ENCODE measurements around the gene DGLUCY. TPM values are rescaled to one million over a fixed set of nuclear protein-coding genes. Genes with fewer than 3 reads are reported as not detected.
A peak's percentile ranks its signal among the peaks of the same experiment; 100 is the strongest.

The DGLUCY gene, protein sequence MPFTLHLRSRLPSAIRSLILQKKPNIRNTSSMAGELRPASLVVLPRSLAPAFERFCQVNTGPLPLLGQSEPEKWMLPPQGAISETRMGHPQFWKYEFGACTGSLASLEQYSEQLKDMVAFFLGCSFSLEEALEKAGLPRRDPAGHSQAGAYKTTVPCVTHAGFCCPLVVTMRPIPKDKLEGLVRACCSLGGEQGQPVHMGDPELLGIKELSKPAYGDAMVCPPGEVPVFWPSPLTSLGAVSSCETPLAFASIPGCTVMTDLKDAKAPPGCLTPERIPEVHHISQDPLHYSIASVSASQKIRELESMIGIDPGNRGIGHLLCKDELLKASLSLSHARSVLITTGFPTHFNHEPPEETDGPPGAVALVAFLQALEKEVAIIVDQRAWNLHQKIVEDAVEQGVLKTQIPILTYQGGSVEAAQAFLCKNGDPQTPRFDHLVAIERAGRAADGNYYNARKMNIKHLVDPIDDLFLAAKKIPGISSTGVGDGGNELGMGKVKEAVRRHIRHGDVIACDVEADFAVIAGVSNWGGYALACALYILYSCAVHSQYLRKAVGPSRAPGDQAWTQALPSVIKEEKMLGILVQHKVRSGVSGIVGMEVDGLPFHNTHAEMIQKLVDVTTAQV
- 78.4 TPM for polyA plus RNA-seq
- long read RNA-seq, donor 1, partial matches to known transcripts: 0 of 1 reads
- long read RNA-seq, donor 1, other reads (novel, unspliced or antisense): 0 of 1 reads
- long read RNA-seq, donor 2: 0 reads
- long read RNA-seq, donor 3: 0 reads
- long read RNA-seq, donor 4: 0 reads
- long read RNA-seq, donor 5, partial matches to known transcripts: 5 of 6 reads
- long read RNA-seq, donor 5, other reads (novel, unspliced or antisense): 0 of 6 reads
- long read RNA-seq, donor 6, partial matches to known transcripts: 15 of 18 reads
- long read RNA-seq, donor 6, other reads (novel, unspliced or antisense): 0 of 18 reads
- long read RNA-seq, donor 7, partial matches to known transcripts: 0 of 2 reads
- long read RNA-seq, donor 7, other reads (novel, unspliced or antisense): 0 of 2 reads
- long read RNA-seq, donor 8, partial matches to known transcripts: 0 of 4 reads
- long read RNA-seq, donor 8, other reads (novel, unspliced or antisense): 0 of 4 reads
- long read RNA-seq, donor 9, partial matches to known transcripts: 0 of 4 reads
- long read RNA-seq, donor 9, other reads (novel, unspliced or antisense): 0 of 4 reads
- long read RNA-seq, donor 10, partial matches to known transcripts: 0 of 1 reads
- long read RNA-seq, donor 10, other reads (novel, unspliced or antisense): 0 of 1 reads
- long read RNA-seq, donor 11, partial matches to known transcripts: 0 of 1 reads
- long read RNA-seq, donor 11, other reads (novel, unspliced or antisense): 0 of 1 reads

DNA sequence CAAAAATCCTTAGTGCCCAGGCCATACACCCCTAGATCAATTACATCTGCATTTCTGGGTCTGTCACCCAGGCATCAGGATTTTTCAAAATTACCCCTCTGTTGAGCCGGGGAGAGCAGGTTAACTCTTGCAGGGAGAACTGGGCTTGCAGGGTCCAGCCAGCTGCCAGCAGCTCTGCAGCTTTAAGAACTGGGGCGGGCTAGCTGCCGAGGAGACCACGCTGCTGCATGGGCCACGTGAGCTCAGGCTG lies at the start of gene DGLUCY:
Gene DGLUCY, plus strand, starts transcription at position 245 of the 250 bp plus-strand sequence. CDS start 46,222 bp downstream, outside the sequence.
- no peaks in the 10 kb centered on the region for H3K27me3 ChIP-seq (ENCODE audit: control insufficient read depth, insufficient read depth, low read length)
- peak within 1 kb of the TSS; percentile 99 for H3K27ac ChIP-seq (ENCODE audit: low read length)
- peaks cover 3% of the 10 kb centered on the region for H3K36me3 ChIP-seq (ENCODE audit: control insufficient read depth, insufficient read depth, low read length)
- H3K4me3 ChIP-seq (ENCODE audit: low read length): peak within 1 kb of the TSS; percentile 69
- peaks cover 34% of the 10 kb centered on the region for H3K4me1 ChIP-seq (ENCODE audit: control insufficient read depth, insufficient read depth, low read length)
- DNase-seq: no peak
- WGBS (ENCODE audit: insufficient coverage, low lambda C conversion rate): no CpG with 5 or more reads among the region's 5 CpGs
- peaks cover 3% of the 10 kb centered on the region for H3K9me3 ChIP-seq (ENCODE audit: control insufficient read depth, low read depth, low read length)

GRCh38 chr14:91065266-91065665 lies 48.6 kb upstream of the DGLUCY start:
- DNase-seq: no peak
- no peaks in the 10 kb centered on the region for H3K27me3 ChIP-seq (ENCODE audit: control insufficient read depth, insufficient read depth, low read length)
- no peaks in the 10 kb centered on the region for H3K9me3 ChIP-seq (ENCODE audit: control insufficient read depth, low read depth, low read length)
- no peaks in the 10 kb centered on the region for H3K36me3 ChIP-seq (ENCODE audit: control insufficient read depth, insufficient read depth, low read length)
- H3K27ac ChIP-seq (ENCODE audit: low read length): no peak overlapping the region
- WGBS (ENCODE audit: insufficient coverage, low lambda C conversion rate): 92% methylated on average over 2 of the region's 3 CpGs
- H3K4me3 ChIP-seq (ENCODE audit: low read length): no peak overlapping the region
- peaks cover 16% of the 10 kb centered on the region for H3K4me1 ChIP-seq (ENCODE audit: control insufficient read depth, insufficient read depth, low read length)

DNA sequence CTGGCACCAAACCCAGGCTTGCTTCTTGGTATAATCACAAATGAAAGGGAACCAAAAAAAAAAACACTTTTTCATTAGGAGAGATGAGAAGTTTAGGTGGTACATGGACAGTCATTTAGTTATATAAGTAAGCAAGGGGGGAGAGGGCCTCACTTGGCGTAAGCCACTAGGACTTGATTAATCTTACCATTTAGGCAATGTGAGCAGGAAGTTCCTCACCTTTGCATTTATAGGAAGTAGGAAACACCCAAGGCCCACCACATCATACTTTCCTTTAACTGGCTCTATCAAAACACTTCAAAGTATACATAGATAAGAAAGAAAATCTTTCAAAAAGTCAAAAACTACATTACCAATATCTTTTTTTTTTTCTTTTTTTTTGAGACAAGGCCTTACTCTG lies 46.7 kb upstream of the DGLUCY start:
- Histone ChIP-seq H3K36me3 (ENCODE audit: control insufficient read depth, insufficient read depth, low read length) (no peaks in the 10 kb centered on the region), H3K4me1 (ENCODE audit: control insufficient read depth, insufficient read depth, low read length) (peaks cover 10% of the 10 kb centered on the region), H3K27ac (ENCODE audit: low read length) (no peak overlapping the region), H3K9me3 (ENCODE audit: control insufficient read depth, low read depth, low read length) (peaks cover 7% of the 10 kb centered on the region), H3K4me3 (ENCODE audit: low read length) (no peak overlapping the region), H3K27me3 (ENCODE audit: control insufficient read depth, insufficient read depth, low read length) (no peaks in the 10 kb centered on the region)
- whole genome bisulfite sequencing (ENCODE audit: insufficient coverage, low lambda C conversion rate): no CpG with 5 or more reads among the region's 1 CpG
- DNase-seq: no peak

GRCh38 chr14:91068642-91069041 lies 45.2 kb upstream of the DGLUCY start:
- H3K36me3 ChIP-seq (ENCODE audit: control insufficient read depth, insufficient read depth, low read length): no peaks in the 10 kb centered on the region
- H3K9me3 ChIP-seq (ENCODE audit: control insufficient read depth, low read depth, low read length): peaks cover 7% of the 10 kb centered on the region
- H3K27me3 ChIP-seq (ENCODE audit: control insufficient read depth, insufficient read depth, low read length): no peaks in the 10 kb centered on the region
- no peak overlapping the region for H3K4me3 ChIP-seq (ENCODE audit: low read length)
- H3K27ac ChIP-seq (ENCODE audit: low read length): no peak overlapping the region
- peaks cover 5% of the 10 kb centered on the region for H3K4me1 ChIP-seq (ENCODE audit: control insufficient read depth, insufficient read depth, low read length)
- DNase-seq: no peak
- WGBS (ENCODE audit: insufficient coverage, low lambda C conversion rate): 100% methylated on average over 1 of the region's 2 CpGs

DNA sequence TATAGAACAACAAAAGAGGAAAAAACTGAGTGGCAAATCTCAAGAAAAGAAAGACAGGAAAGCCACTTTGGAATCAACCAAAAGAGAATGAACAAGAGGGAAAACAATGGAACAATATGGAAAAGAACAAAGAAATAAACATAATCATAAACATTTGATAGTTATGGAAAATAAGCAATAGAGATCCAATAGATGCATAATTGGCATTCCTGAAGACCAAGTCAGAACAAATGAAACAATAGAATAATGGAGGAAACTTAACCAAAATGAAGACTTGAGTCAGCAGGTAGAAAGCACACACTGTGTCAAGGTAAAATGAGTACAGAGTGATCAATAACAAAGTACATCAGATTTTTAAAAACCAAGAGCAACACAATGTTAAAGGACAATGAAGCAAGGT lies 43.3 kb upstream of the DGLUCY start:
- no peak overlapping the region for H3K27ac ChIP-seq (ENCODE audit: low read length)
- peaks cover 7% of the 10 kb centered on the region for H3K9me3 ChIP-seq (ENCODE audit: control insufficient read depth, low read depth, low read length)
- no peaks in the 10 kb centered on the region for H3K4me1 ChIP-seq (ENCODE audit: control insufficient read depth, insufficient read depth, low read length)
- no peak for DNase-seq
- H3K36me3 ChIP-seq (ENCODE audit: control insufficient read depth, insufficient read depth, low read length): no peaks in the 10 kb centered on the region
- no peaks in the 10 kb centered on the region for H3K27me3 ChIP-seq (ENCODE audit: control insufficient read depth, insufficient read depth, low read length)
- no peak overlapping the region for H3K4me3 ChIP-seq (ENCODE audit: low read length)

GRCh38 chr14:91075553-91075952 lies 38.3 kb upstream of the DGLUCY start:
- H3K4me3 ChIP-seq (ENCODE audit: low read length): no peak overlapping the region
- H3K9me3 ChIP-seq (ENCODE audit: control insufficient read depth, low read depth, low read length): peaks cover 6% of the 10 kb centered on the region
- 100% methylated on average over 1 of the region's 5 CpGs for WGBS (ENCODE audit: insufficient coverage, low lambda C conversion rate)
- no peaks in the 10 kb centered on the region for H3K27me3 ChIP-seq (ENCODE audit: control insufficient read depth, insufficient read depth, low read length)
- H3K4me1 ChIP-seq (ENCODE audit: control insufficient read depth, insufficient read depth, low read length): no peaks in the 10 kb centered on the region
- no peak for DNase-seq
- H3K27ac ChIP-seq (ENCODE audit: low read length): no peak overlapping the region
- H3K36me3 ChIP-seq (ENCODE audit: control insufficient read depth, insufficient read depth, low read length): no peaks in the 10 kb centered on the region

GRCh38 chr14:91078095-91078737 lies 35.7 kb upstream of the DGLUCY start:
- H3K36me3 ChIP-seq (ENCODE audit: control insufficient read depth, insufficient read depth, low read length): no peaks in the 10 kb centered on the region
- no peaks in the 10 kb centered on the region for H3K27me3 ChIP-seq (ENCODE audit: control insufficient read depth, insufficient read depth, low read length)
- DNase-seq: no peak
- H3K4me1 ChIP-seq (ENCODE audit: control insufficient read depth, insufficient read depth, low read length): peaks cover 14% of the 10 kb centered on the region
- no peaks in the 10 kb centered on the region for H3K9me3 ChIP-seq (ENCODE audit: control insufficient read depth, low read depth, low read length)
- no peak overlapping the region for H3K4me3 ChIP-seq (ENCODE audit: low read length)
- WGBS (ENCODE audit: insufficient coverage, low lambda C conversion rate): 100% methylated on average over 2 of the region's 9 CpGs
- H3K27ac ChIP-seq (ENCODE audit: low read length): no peak overlapping the region

GRCh38 chr14:91080071-91080470 lies 33.8 kb upstream of the DGLUCY start:
- Histone ChIP-seq H3K9me3 (ENCODE audit: control insufficient read depth, low read depth, low read length) (no peaks in the 10 kb centered on the region), H3K4me1 (ENCODE audit: control insufficient read depth, insufficient read depth, low read length) (peaks cover 15% of the 10 kb centered on the region), H3K36me3 (ENCODE audit: control insufficient read depth, insufficient read depth, low read length) (no peaks in the 10 kb centered on the region), H3K27ac (ENCODE audit: low read length) (no peak overlapping the region), H3K4me3 (ENCODE audit: low read length) (no peak overlapping the region), H3K27me3 (ENCODE audit: control insufficient read depth, insufficient read depth, low read length) (no peaks in the 10 kb centered on the region)
- WGBS (ENCODE audit: insufficient coverage, low lambda C conversion rate): 100% methylated on average over 2 of the region's 6 CpGs
- DNase-seq: no peak

GRCh38 chr14:91082282-91082681 lies 31.6 kb upstream of the DGLUCY start:
- H3K27ac ChIP-seq (ENCODE audit: low read length): peak overlapping the region; percentile 59
- DNase-seq: peak; percentile 52 to 82
- H3K36me3 ChIP-seq (ENCODE audit: control insufficient read depth, insufficient read depth, low read length): no peaks in the 10 kb centered on the region
- no peak overlapping the region for H3K4me3 ChIP-seq (ENCODE audit: low read length)
- H3K27me3 ChIP-seq (ENCODE audit: control insufficient read depth, insufficient read depth, low read length): no peaks in the 10 kb centered on the region
- H3K9me3 ChIP-seq (ENCODE audit: control insufficient read depth, low read depth, low read length): no peaks in the 10 kb centered on the region
- WGBS (ENCODE audit: insufficient coverage, low lambda C conversion rate): no CpG with 5 or more reads among the region's 3 CpGs
- peaks cover 22% of the 10 kb centered on the region for H3K4me1 ChIP-seq (ENCODE audit: control insufficient read depth, insufficient read depth, low read length)

GRCh38 chr14:91084516-91084915 lies 29.4 kb upstream of the DGLUCY start:
- no peak for DNase-seq
- Histone ChIP-seq H3K9me3 (ENCODE audit: control insufficient read depth, low read depth, low read length) (no peaks in the 10 kb centered on the region), H3K4me3 (ENCODE audit: low read length) (no peak overlapping the region), H3K27me3 (ENCODE audit: control insufficient read depth, insufficient read depth, low read length) (no peaks in the 10 kb centered on the region), H3K4me1 (ENCODE audit: control insufficient read depth, insufficient read depth, low read length) (peaks cover 24% of the 10 kb centered on the region), H3K27ac (ENCODE audit: low read length) (no peak overlapping the region), H3K36me3 (ENCODE audit: control insufficient read depth, insufficient read depth, low read length) (no peaks in the 10 kb centered on the region)
- WGBS (ENCODE audit: insufficient coverage, low lambda C conversion rate): 100% methylated on average over 1 of the region's 2 CpGs
